GM12801 (cell line): Measurements from ENCODE around the gene ZNF701.

Experiments
- TF ChIP-seq, protein P1 (sequence below): IDR thresholded peaks from one replicate; pipeline ENCODE4 v1.5.1; 2011; ENCODE audit warnings: control low read depth; ENCODE audit not compliant: insufficient read length; ENCODE audit errors: extremely low read depth

The ZNF701 gene

DNA sequence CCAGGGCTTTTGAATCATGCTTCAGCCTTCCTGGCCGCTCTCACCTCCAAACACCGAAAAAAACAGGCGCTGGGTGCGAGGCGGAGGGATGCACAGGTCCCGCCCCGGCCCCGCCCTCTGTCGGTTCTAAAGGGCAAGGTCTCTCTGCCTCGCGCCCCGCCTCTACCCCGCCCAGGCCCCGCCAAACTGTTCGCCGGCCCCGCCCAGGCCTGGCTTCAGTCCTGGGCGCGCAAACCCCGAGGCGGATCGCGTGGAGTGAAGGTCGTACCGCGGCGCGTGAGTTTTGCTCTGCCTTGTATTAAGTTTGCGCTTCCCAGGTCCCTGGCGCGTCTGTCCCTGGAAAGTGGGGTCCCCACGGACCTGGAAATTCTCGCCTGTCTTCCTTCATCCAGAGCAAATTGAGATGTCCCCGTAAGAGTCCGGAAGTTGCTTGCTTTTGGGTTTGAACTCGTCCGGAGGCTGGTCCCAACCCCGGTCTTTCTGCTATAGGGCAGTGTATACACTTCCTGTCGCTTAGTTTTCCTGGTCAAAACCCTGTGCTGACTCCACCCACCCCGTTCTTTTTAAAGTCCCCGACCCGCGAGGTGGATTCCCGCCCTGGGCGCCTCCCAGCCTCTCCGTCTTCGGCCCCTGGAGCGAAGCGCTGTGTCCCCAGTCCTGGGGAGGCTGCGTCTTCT lies 34.2 kb upstream of the ZNF701 start:
- TF ChIP-seq, protein P1, sequence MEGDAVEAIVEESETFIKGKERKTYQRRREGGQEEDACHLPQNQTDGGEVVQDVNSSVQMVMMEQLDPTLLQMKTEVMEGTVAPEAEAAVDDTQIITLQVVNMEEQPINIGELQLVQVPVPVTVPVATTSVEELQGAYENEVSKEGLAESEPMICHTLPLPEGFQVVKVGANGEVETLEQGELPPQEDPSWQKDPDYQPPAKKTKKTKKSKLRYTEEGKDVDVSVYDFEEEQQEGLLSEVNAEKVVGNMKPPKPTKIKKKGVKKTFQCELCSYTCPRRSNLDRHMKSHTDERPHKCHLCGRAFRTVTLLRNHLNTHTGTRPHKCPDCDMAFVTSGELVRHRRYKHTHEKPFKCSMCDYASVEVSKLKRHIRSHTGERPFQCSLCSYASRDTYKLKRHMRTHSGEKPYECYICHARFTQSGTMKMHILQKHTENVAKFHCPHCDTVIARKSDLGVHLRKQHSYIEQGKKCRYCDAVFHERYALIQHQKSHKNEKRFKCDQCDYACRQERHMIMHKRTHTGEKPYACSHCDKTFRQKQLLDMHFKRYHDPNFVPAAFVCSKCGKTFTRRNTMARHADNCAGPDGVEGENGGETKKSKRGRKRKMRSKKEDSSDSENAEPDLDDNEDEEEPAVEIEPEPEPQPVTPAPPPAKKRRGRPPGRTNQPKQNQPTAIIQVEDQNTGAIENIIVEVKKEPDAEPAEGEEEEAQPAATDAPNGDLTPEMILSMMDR: no peak

DNA sequence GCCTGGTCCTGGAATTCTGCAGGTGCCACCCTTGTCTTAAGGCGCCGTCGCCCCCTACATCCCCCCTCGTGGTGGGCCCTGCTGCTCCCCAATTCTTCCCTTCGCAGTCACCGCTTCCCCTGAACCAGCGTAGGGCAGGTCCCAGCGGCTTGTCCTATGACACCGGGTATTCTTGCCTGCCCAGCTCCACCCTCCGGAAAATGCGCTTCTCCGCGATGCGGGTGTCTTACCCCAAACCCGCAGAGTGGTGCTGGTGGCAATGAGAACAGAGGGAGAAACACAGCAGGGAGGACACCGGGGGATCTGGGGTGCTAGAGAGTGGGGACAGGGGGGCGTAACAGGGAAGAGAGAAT lies 33.7 kb upstream of the ZNF701 start:
- TF ChIP-seq, protein P1: no peak

- TF ChIP-seq, protein P1: no peak
These were observed 28.5 kb upstream of the ZNF701 start for GRCh38 chr19:52541608-52542007.

- TF ChIP-seq, protein P1: no peak
These were observed 27.0 kb upstream of the ZNF701 start for GRCh38 chr19:52542984-52543664.

- TF ChIP-seq, protein P1: no peak
These were observed 15.7 kb upstream of the ZNF701 start for GRCh38 chr19:52554216-52554971.

- TF ChIP-seq, protein P1: no peak
These were observed 12.7 kb upstream of the ZNF701 start for GRCh38 chr19:52557231-52557995.

- TF ChIP-seq, protein P1: no peak
These were observed 4.0 kb upstream of the ZNF701 start for GRCh38 chr19:52566121-52566520.
